Measurements from ENCODE around the gene SPOUT1. TPM values are rescaled to one million over a fixed set of nuclear protein-coding genes. Genes with fewer than 3 reads are reported as not detected.
"Not testable (repeated sequence)": the region's sequence is repeated elsewhere in the genome, so short reads cannot be mapped to it uniquely, and the experiment has no call there.

The SPOUT1 gene
- 38.3 and 38.5 TPM in 2 replicates for total RNA-seq (2014; rRNA removed; shearing (Covaris generic))

DNA sequence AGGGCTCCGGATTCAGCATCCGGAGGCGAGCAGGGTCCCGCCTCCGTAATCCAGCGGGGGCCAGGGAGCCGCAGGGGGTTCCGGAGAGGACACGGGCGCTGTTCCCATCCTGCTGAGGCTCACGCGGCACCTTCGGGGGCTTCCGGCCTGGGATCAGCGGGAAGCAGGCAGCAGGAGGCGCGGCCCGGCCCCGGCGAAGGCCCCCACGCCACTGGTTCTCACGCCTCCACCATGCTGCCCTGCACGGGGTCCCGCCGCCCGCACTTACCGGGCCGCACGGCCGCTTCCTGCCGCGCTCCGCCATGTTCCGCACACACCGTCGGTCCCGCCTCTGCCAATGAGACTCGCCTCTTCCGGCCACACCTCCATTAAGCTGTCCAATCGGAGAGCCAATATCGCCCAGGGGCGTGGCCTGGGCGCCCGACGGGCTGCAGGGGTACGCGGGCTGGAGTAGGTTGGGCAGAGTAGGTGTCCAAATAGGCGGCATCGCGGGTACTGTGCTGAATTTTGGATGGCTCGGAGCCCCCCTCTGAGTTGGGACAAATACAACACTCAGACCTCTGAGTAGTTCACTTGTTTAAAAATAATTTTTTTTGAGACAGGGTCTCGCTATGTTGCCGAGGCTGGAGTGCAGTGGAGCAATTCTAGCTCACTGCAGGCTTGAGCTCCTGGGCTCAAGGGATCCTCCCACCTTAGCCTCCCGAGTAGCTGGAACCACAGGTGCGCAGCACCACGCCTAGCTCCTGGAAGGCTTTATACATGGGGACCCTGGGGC lies at the start of gene SPOUT1:
Gene SPOUT1 (minus strand): TSS at position 318 of the 775 bp plus-strand sequence. CDS start 14 bp downstream, at position 304.
- Histone ChIP-seq H3K9me3 (replicated peaks) (no peaks in the 10 kb centered on the region), H3K27me3 (no peaks in the 10 kb centered on the region), H3K27ac (peak within 1 kb of the TSS; percentile 47), H3K4me3 (peak within 1 kb of the TSS; percentile 77), H3K4me1 (no peaks in the 10 kb centered on the region), H3K36me3 (peaks cover 29% of the 10 kb centered on the region)
- DNase-seq, result peak; percentile 97

DNA sequence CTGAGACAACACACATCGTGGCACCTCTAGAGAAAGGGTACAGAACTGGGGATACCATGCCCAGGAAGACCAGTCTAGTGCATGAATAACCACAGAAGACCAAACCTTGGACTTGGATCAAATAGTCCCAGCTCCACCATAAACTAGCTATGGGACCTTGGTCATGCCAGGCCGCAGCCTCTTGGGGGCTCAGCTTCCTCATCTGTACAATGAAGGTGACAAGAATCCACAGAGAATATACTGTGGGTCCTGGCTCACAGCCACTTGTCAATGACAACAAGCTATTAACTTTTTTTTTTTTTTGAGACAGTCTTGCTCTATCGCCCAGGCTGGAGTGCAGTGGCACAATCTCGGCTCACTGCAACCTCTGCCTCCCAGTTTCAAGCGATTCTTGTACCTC lies 48.3 kb upstream of the SPOUT1 start:
- no peak for DNase-seq
- no peaks in the 10 kb centered on the region for H3K9me3 ChIP-seq (replicated peaks)
- no peaks in the 10 kb centered on the region for H3K27me3 ChIP-seq
- no peaks in the 10 kb centered on the region for H3K36me3 ChIP-seq
- no peak overlapping the region for H3K27ac ChIP-seq
- H3K4me1 ChIP-seq, result no peaks in the 10 kb centered on the region
- no peak overlapping the region for H3K4me3 ChIP-seq

DNA sequence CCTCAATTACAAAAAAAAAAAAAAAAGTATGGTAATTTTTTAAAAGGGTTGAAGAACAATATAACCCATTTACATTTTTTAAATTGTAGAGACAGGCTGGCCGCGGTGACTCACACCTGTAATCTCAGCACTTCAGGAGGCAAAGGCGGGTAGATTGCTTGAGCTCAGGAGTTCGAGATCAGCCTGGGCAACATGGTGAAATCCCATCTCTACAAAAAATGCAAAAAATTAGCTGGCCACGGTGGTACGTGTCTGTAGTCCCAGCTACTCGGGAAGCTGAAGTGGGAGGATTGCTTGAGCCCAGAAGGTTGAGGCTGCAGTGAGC lies 41.3 kb upstream of the SPOUT1 start:
- not testable (repeated sequence) for H3K4me1 ChIP-seq; DNase-seq; H3K9me3 ChIP-seq (replicated peaks); H3K4me3 ChIP-seq; H3K36me3 ChIP-seq; H3K27me3 ChIP-seq; H3K27ac ChIP-seq

DNA sequence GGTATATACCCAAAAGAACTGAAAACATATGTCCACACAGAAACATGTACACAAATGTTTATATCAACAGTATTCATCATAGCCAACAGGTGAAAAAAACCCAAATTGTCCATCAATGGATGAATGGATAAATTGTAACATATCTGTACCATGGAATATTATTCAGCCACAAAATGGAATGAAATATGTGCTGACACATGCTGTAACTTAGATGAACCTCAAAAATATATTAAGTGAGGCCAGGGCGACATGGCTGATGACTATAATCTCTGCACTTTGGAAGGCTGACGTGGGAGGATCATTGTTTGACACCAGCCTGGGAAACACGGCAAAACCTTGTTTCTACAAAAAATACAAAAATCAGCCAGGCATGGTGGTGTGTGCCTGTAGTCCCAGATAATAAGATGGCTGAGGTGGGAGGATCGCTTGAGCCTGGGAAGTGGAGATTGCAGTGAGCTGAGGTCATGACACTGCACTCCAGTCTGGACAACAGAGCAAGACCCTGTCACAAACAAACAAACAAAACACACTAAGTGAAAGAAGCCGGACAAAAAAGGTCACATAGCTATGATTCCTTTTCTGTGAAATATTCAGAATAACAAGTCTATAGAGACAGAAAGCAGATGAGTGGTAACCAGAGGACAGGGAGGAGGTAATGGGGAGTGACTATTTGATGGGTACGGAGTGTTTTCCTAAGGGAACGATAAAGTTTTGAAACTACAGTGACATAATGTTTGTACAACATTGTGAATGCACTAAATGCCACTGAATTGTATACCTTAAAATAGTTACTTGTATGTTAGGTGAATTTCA lies 40.7 kb upstream of the SPOUT1 start:
- no peak for DNase-seq

DNA sequence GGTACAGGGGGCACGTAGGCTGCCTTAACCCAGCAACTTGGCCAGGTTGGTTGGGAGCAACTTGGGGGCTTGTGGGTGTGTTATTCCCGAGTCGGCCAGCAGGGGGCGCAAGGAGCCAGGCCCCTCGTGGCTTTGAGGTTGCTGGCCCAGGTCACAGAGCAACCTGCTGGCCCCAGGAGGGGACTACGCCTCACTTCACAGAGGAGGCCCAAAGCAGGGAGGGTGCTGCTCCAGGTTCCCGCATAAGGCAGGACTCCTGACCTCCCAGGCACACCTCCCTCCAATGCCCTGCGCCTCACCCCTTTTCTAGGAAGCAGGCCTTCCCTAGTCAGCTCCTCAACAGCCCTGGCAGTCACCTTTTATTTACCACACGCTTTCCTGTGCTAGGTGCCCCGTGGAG lies 34.1 kb upstream of the SPOUT1 start:
- Histone ChIP-seq H3K4me1 (no peaks in the 10 kb centered on the region), H3K27ac (no peak overlapping the region), H3K27me3 (no peaks in the 10 kb centered on the region)

More for the DNA sequence above, 40.7 kb upstream of the SPOUT1 start:
- Histone ChIP-seq H3K36me3 (no peaks in the 10 kb centered on the region), H3K27me3 (no peaks in the 10 kb centered on the region), H3K9me3 (replicated peaks) (no peaks in the 10 kb centered on the region), H3K4me3 (no peak overlapping the region), H3K27ac (no peak overlapping the region), H3K4me1 (no peaks in the 10 kb centered on the region)

DNA sequence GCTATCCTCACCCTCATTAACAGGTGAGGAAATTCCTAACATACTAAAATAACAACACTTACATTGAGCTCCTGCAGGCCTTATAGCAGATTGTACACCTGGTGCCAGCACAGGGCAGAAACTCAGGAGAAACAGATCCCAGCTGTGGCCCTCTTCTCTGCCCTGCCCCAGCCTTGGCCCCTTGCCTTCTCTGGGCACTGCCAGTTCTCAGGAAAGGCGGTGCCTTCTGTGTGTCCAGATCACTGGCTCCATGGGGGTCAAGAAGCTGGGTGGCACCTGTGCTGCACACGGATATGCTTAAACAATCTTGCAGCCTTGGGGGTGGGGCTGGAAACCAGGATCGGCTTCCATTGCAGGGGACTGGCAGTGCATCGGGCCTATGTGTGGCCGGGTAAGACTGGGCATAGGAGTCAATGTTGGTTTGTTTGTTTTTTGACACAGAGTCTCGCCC lies 32.8 kb upstream of the SPOUT1 start:
- no peak for DNase-seq
- H3K27me3 ChIP-seq, result no peaks in the 10 kb centered on the region
- H3K27ac ChIP-seq, result no peak overlapping the region
- H3K36me3 ChIP-seq, result no peaks in the 10 kb centered on the region
- no peak overlapping the region for H3K4me3 ChIP-seq
- H3K4me1 ChIP-seq, result no peaks in the 10 kb centered on the region
- H3K9me3 ChIP-seq (replicated peaks), result no peaks in the 10 kb centered on the region

More for the DNA sequence above, 34.1 kb upstream of the SPOUT1 start:
- Histone ChIP-seq H3K36me3 (no peaks in the 10 kb centered on the region), H3K9me3 (replicated peaks) (no peaks in the 10 kb centered on the region), H3K4me3 (no peak overlapping the region)
- peak; percentile 79 to 85 for DNase-seq

- no peak for DNase-seq
- Histone ChIP-seq H3K27ac (no peak overlapping the region), H3K4me1 (no peaks in the 10 kb centered on the region), H3K27me3 (no peaks in the 10 kb centered on the region), H3K4me3 (no peak overlapping the region), H3K9me3 (replicated peaks) (no peaks in the 10 kb centered on the region), H3K36me3 (no peaks in the 10 kb centered on the region)
Measured at GRCh38 chr9:128861501-128861900, 31.9 kb upstream of the SPOUT1 start.

DNA sequence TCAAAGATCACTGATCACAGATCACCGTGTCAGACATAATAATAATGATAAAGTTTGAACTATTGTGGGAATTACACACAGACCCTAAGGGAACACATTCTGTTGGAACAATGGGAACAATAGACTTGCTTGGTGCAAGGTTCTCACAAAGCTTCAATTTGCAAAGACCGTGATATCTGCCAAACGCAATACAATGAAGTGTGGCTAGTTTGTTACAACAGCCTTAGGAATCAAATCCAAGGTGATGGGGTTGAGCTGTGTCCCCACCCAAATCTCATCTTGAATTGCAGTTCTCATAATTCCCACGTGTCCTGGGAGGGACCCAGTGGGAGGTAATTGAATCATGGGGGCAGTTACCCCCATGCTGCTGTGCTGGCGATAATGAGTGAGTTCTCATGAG lies 31.3 kb upstream of the SPOUT1 start:
- no peak for DNase-seq
- Histone ChIP-seq H3K9me3 (replicated peaks) (no peaks in the 10 kb centered on the region), H3K27ac (no peak overlapping the region), H3K4me3 (no peak overlapping the region), H3K4me1 (no peaks in the 10 kb centered on the region), H3K27me3 (no peaks in the 10 kb centered on the region), H3K36me3 (no peaks in the 10 kb centered on the region)

DNA sequence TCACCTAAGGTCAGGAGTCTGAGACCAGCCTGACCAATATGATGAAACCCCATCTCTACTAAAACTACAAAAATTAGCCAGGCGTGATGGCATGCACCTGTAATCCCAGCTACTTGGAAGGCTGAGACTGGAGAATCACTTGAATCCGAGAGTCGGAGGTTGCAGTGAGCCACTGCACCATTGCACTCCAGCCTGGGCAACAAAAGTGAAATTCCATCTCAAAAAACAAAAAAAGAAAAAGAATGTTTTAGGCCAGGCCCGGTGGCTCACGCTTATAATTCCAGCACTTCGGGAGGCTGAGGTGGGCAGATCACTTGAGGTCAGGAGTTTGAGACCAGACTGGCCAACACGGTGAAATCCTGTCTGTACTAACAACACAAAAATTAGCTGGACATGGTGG lies 28.9 kb upstream of the SPOUT1 start:
- not testable (repeated sequence) for H3K4me3 ChIP-seq, DNase-seq, H3K36me3 ChIP-seq

GRCh38 chr9:128854454-128854853 lies 24.9 kb upstream of the SPOUT1 start:
- H3K4me3 ChIP-seq; H3K27me3 ChIP-seq; H3K27ac ChIP-seq; H3K9me3 ChIP-seq (replicated peaks); H3K36me3 ChIP-seq; DNase-seq; H3K4me1 ChIP-seq: not testable (repeated sequence)

More for the DNA sequence above, 28.9 kb upstream of the SPOUT1 start:
- H3K27ac ChIP-seq; H3K27me3 ChIP-seq; H3K4me1 ChIP-seq; H3K9me3 ChIP-seq (replicated peaks): not testable (repeated sequence)

DNA sequence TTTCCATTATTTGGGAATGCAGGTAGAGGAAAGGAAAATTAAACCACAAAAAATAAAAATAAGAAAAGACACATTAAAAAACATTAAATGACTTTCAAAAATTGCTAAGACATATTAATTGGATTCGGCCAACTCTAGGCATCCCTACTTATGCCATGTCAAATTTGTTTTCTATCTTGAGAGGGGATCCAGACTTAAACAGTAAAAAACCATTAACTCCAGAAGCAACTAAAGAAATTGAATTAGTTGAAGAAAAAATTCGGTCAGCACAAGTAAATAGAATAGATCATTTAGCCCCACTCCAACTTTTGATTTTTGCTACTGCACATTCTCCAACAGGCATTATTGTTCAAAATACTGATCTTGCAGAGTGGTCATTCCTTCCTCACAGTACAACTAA lies 23.1 kb upstream of the SPOUT1 start:
- H3K36me3 ChIP-seq; H3K9me3 ChIP-seq (replicated peaks); H3K4me1 ChIP-seq; H3K27me3 ChIP-seq; H3K27ac ChIP-seq; DNase-seq; H3K4me3 ChIP-seq: not testable (repeated sequence)

DNA sequence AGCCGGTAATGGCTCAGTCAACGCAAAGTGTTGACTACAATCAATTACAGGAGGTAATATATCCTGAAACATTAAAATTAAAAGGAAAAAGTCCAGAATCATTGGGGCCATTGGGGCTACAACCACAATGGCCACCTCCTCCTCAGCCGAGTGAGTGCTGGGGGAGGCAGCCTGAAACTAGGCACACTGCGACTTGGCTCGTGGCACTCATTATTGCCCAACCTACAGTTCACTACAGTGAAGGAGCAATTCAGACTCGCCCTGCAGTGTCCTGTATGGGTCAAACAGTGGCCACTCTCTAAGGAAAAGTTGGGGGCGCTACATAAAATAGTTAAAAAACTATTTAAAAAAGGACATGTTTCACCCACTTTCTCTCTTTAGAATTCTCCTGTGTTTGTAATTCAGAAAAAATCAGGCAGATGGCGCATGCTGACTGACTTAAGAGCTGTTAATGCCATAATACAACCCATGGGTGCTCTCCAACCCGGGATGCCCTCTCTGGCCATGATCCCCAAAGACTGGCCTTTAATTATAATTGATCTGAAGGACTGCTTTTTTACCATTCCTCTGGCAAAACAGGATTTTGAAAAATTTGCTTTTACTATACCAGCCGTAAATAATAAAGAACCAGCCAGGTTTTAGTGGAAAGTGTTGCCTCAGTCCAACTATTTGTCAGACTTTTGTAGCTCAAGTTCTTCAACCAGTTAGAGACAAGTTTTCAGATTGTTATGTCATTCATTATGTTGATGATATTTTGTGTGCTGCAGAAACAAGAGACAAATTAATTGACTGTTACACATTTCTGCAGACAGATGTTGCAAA lies 22.4 kb upstream of the SPOUT1 start:
- H3K4me1 ChIP-seq; H3K27ac ChIP-seq; H3K27me3 ChIP-seq; H3K36me3 ChIP-seq; H3K9me3 ChIP-seq (replicated peaks); H3K4me3 ChIP-seq: not testable (repeated sequence)
- DNase-seq, result peak; percentile 50 to 66

GRCh38 chr9:128851024-128851423 lies 21.4 kb upstream of the SPOUT1 start:
- not testable (repeated sequence) for DNase-seq; H3K27ac ChIP-seq; H3K4me1 ChIP-seq; H3K4me3 ChIP-seq; H3K9me3 ChIP-seq (replicated peaks); H3K27me3 ChIP-seq; H3K36me3 ChIP-seq

- no peak for DNase-seq
- Histone ChIP-seq H3K4me3 (no peak overlapping the region), H3K4me1 (peaks cover 18% of the 10 kb centered on the region)
Measured at GRCh38 chr9:128847803-128848202, 18.2 kb upstream of the SPOUT1 start.

GRCh38 chr9:128846680-128847030 lies 17.1 kb upstream of the SPOUT1 start:
- no peaks in the 10 kb centered on the region for H3K27me3 ChIP-seq
- peak in 1 of 2 experiments; percentile 31 for DNase-seq
- H3K36me3 ChIP-seq, result no peaks in the 10 kb centered on the region
- peaks cover 18% of the 10 kb centered on the region for H3K4me1 ChIP-seq
- peaks cover 4% of the 10 kb centered on the region for H3K9me3 ChIP-seq (replicated peaks)
- no peak overlapping the region; the same call in 1 of the 2 replicates for H3K27ac ChIP-seq
- no peak overlapping the region for H3K4me3 ChIP-seq

More at GRCh38 chr9:128847803-128848202, 18.2 kb upstream of the SPOUT1 start:
- no peaks in the 10 kb centered on the region for H3K27me3 ChIP-seq
- peaks cover 4% of the 10 kb centered on the region for H3K9me3 ChIP-seq (replicated peaks)
- H3K36me3 ChIP-seq, result no peaks in the 10 kb centered on the region
- no peak overlapping the region for H3K27ac ChIP-seq
